Right lobe of liver (tissue), 4 donors: ENCODE results near the gene PLXNA2.

Experiments
- CTCF ChIP-seq, 4 donors: fragments of 200-600 bp in 3 of 4; fragments of 450-650 bp in 1 of 4; IDR thresholded peaks; one replicate each; pipeline versions ENCODE4 v1.5.1 to v1.8.0; 2016 to 2022; ENCODE audit warnings: antibody characterized with exemption in 4 of 4, mild to moderate bottlenecking in 2 of 4
- POLR2A ChIP-seq: fragments of 450-650 bp; IDR thresholded peaks from one replicate; pipeline ENCODE4 v1.6.1; 2017; ENCODE audit warnings: antibody characterized with exemption, mild to moderate bottlenecking
- donor health status: DM: no; HTN: no; CAD: no.
- donor health status: DM: no; HTN: no; CAD: no.
- donor health status: DM: no; HTN: yes; CAD: no.

- TF ChIP-seq POLR2A: no peak
- TF ChIP-seq CTCF (IDR thresholded peaks at IDR 0.05): no peak
Observed at GRCh38 chr1:208218237-208219097, 25.7 kb downstream of the PLXNA2 start.
